ENCODE measurements around the gene KCNQ2. TPM values are rescaled to one million over a fixed set of nuclear protein-coding genes. Genes with fewer than 3 reads are reported as not detected.
A peak's percentile ranks its signal among the peaks of the same experiment; 100 is the strongest.

KCNQ2 gene
- total RNA-seq, 1 donor from 2014 or later: not detected

GRCh38 chr20:63495741-63496595 is 23.5 kb upstream of the KCNQ2 start:
- DNase-seq (ENCODE audit: low read depth) (peak; percentile 22), FAIRE-seq (no peak)
- peaks cover 9% of the 10 kb centered on the region for H3K27me3 ChIP-seq (ENCODE audit: control insufficient read depth, insufficient read depth, low read length)
- H3K36me3 ChIP-seq (ENCODE audit: control insufficient read depth, insufficient read depth, low read length): no peaks in the 10 kb centered on the region
- no peak overlapping the region for H3K4me3 ChIP-seq (ENCODE audit: low read depth, low read length)
- TF ChIP-seq, protein P1, sequence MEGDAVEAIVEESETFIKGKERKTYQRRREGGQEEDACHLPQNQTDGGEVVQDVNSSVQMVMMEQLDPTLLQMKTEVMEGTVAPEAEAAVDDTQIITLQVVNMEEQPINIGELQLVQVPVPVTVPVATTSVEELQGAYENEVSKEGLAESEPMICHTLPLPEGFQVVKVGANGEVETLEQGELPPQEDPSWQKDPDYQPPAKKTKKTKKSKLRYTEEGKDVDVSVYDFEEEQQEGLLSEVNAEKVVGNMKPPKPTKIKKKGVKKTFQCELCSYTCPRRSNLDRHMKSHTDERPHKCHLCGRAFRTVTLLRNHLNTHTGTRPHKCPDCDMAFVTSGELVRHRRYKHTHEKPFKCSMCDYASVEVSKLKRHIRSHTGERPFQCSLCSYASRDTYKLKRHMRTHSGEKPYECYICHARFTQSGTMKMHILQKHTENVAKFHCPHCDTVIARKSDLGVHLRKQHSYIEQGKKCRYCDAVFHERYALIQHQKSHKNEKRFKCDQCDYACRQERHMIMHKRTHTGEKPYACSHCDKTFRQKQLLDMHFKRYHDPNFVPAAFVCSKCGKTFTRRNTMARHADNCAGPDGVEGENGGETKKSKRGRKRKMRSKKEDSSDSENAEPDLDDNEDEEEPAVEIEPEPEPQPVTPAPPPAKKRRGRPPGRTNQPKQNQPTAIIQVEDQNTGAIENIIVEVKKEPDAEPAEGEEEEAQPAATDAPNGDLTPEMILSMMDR (IDR thresholded peaks at IDR 0.05; ENCODE audit: insufficient read depth, low read length, severe bottlenecking): peak; percentile 96

DNA sequence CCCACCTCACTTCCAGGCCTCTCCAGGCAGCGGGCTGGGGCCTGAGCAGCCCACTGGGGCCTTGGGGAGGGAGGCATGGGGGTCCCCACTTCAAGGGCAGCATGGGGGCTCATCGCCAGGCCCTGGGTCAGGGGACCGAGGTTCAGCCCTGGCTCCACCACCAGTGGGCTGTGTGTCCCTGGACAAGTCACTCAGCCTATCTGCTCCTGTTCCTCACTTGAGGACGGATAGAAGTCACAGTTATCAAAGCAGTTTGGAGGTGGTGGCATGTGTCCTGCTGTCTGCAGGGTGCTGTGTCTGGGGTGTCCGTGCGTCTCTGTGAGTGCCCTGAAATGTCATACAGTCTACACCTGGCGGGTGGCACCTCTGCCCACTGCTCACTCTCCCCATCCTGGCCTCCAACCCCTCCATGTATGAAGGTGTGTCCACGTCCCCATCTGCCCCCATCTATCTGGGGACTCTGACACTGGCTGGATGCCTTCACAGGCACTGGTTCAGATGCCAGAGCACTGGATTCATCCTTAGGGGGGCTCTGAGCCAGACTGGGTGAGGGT is 22.8 kb upstream of the KCNQ2 start:
- DNase-seq (ENCODE audit: low read depth) (no peak), FAIRE-seq (no peak)
- Histone ChIP-seq H3K27me3 (ENCODE audit: control insufficient read depth, insufficient read depth, low read length) (peaks cover 9% of the 10 kb centered on the region), H3K36me3 (ENCODE audit: control insufficient read depth, insufficient read depth, low read length) (no peaks in the 10 kb centered on the region), H3K4me3 (ENCODE audit: low read depth, low read length) (no peak overlapping the region)
- TF ChIP-seq, protein P1 (IDR thresholded peaks at IDR 0.05; ENCODE audit: insufficient read depth, low read length, severe bottlenecking): no peak

GRCh38 chr20:63494420-63495166 is 22.1 kb upstream of the KCNQ2 start:
- no peak for FAIRE-seq
- DNase-seq (ENCODE audit: low read depth): no peak
- H3K36me3 ChIP-seq (ENCODE audit: control insufficient read depth, insufficient read depth, low read length): no peaks in the 10 kb centered on the region

GRCh38 chr20:63494084-63494419 is 21.6 kb upstream of the KCNQ2 start:
- FAIRE-seq: no peak
- DNase-seq (ENCODE audit: low read depth): no peak
- Histone ChIP-seq H3K36me3 (ENCODE audit: control insufficient read depth, insufficient read depth, low read length) (no peaks in the 10 kb centered on the region), H3K27me3 (ENCODE audit: control insufficient read depth, insufficient read depth, low read length) (peaks cover 3% of the 10 kb centered on the region), H3K4me3 (ENCODE audit: low read depth, low read length) (no peak overlapping the region)
- TF ChIP-seq, protein P1 (IDR thresholded peaks at IDR 0.05; ENCODE audit: insufficient read depth, low read length, severe bottlenecking): no peak

More at GRCh38 chr20:63494420-63495166, 22.1 kb upstream of the KCNQ2 start:
- Histone ChIP-seq H3K27me3 (ENCODE audit: control insufficient read depth, insufficient read depth, low read length) (peaks cover 7% of the 10 kb centered on the region), H3K4me3 (ENCODE audit: low read depth, low read length) (no peak overlapping the region)
- TF ChIP-seq, protein P1 (IDR thresholded peaks at IDR 0.05; ENCODE audit: insufficient read depth, low read length, severe bottlenecking): no peak

DNA sequence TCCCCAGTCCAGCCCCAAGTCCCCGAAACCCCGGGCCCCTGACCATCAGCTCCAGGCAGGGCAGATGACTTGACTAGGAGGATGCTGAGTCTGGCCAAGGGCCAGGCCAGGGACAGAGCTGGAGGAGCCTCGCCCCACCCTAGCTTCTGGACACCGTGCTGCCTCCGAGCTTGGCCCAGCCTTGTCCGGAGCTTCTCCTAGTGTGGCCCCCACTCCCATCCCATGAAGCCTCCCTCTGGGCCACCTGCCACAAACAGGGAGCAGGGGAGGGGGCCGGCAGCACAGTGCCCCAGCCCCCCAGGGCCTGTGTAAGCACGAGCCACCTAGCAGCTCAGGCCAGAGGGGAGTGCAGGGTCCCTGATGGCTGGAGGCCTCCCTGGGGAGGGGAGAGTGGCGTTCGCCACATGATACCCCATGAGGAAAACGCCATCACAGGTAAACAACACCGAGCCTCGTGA is 21.1 kb upstream of the KCNQ2 start:
- DNase-seq (ENCODE audit: low read depth): no peak

More for the DNA sequence above, 21.1 kb upstream of the KCNQ2 start:
- Histone ChIP-seq H3K27me3 (ENCODE audit: control insufficient read depth, insufficient read depth, low read length) (peaks cover 5% of the 10 kb centered on the region), H3K36me3 (ENCODE audit: control insufficient read depth, insufficient read depth, low read length) (no peaks in the 10 kb centered on the region), H3K4me3 (ENCODE audit: low read depth, low read length) (no peak overlapping the region)
- TF ChIP-seq, protein P1 (IDR thresholded peaks at IDR 0.05; ENCODE audit: insufficient read depth, low read length, severe bottlenecking): no peak
- FAIRE-seq: no peak

All from bronchial epithelial cell (primary cell).